H54 (cell line): Measurements from ENCODE around the gene AHDC1.

ENCODE experiments used
- DNase-seq: peaks from one replicate; pipeline ENCODE4 v3.0.0; 2011; ENCODE audit warnings: low spot score, mixed read lengths; ENCODE audit not compliant: insufficient read length
- FAIRE-seq: peaks from 3 replicates; lab custom pipeline; 2011; peaks lifted over from hg19 to GRCh38; lab: Jason Lieb, UNC
- POLR2A ChIP-seq: IDR thresholded peaks from 2 replicates; pipeline ENCODE4 v1.6.1; 2011; ENCODE audit warnings: low read depth, mild to moderate bottlenecking, low read length

AHDC1 gene

GRCh38 chr1:27583479-27583878, 20.5 kb downstream of the AHDC1 start:
- no peak for DNase-seq
- TF ChIP-seq POLR2A = no peak
- FAIRE-seq = no peak

GRCh38 chr1:27581823-27582243, 22.1 kb downstream of the AHDC1 start:
- TF ChIP-seq POLR2A = no peak
- DNase-seq (no peak), FAIRE-seq (no peak)

GRCh38 chr1:27577504-27578188, 26.3 kb downstream of the AHDC1 start:
- FAIRE-seq = no peak
- DNase-seq = no peak
- no peak for TF ChIP-seq POLR2A

GRCh38 chr1:27576806-27577227, 27.1 kb downstream of the AHDC1 start:
- no peak for TF ChIP-seq POLR2A
- DNase-seq = no peak
- no peak for FAIRE-seq

- DNase-seq (no peak), FAIRE-seq (no peak)
- no peak for TF ChIP-seq POLR2A
Measured at GRCh38 chr1:27575840-27576331, 28.1 kb downstream of the AHDC1 start.

- no peak for TF ChIP-seq POLR2A
- no peak for DNase-seq
- no peak for FAIRE-seq
Measured at GRCh38 chr1:27574871-27575831, 28.8 kb downstream of the AHDC1 start.

GRCh38 chr1:27574001-27574781, 29.8 kb downstream of the AHDC1 start:
- no peak for FAIRE-seq
- TF ChIP-seq POLR2A = no peak
- DNase-seq = no peak

- DNase-seq (no peak), FAIRE-seq (no peak)
- TF ChIP-seq POLR2A = no peak
Measured at GRCh38 chr1:27572679-27573426, 31.1 kb downstream of the AHDC1 start.

GRCh38 chr1:27572019-27572678, 31.8 kb downstream of the AHDC1 start:
- FAIRE-seq (no peak), DNase-seq (no peak)
- no peak for TF ChIP-seq POLR2A

GRCh38 chr1:27571439-27572018, 32.4 kb downstream of the AHDC1 start:
- no peak for TF ChIP-seq POLR2A
- no peak for FAIRE-seq

GRCh38 chr1:27570784-27571183, 33.2 kb downstream of the AHDC1 start:
- FAIRE-seq = no peak
- DNase-seq = no peak
- no peak for TF ChIP-seq POLR2A

More at GRCh38 chr1:27571439-27572018, 32.4 kb downstream of the AHDC1 start:
- no peak for DNase-seq

- DNase-seq (no peak), FAIRE-seq (no peak)
- TF ChIP-seq POLR2A = no peak
Measured at GRCh38 chr1:27570356-27570755, 33.6 kb downstream of the AHDC1 start.
